HG02943 (cell line): Measurements from ENCODE around the gene NDC1.

Experiments
- ATAC-seq: cut with Tn5 transposase; IDR thresholded peaks from one replicate; pipeline ENCODE4 v1.9.1; 2021; ENCODE audit warnings: mild to moderate bottlenecking, low read depth, moderate library complexity; ENCODE audit not compliant: unreplicated experiment

NDC1 gene

DNA sequence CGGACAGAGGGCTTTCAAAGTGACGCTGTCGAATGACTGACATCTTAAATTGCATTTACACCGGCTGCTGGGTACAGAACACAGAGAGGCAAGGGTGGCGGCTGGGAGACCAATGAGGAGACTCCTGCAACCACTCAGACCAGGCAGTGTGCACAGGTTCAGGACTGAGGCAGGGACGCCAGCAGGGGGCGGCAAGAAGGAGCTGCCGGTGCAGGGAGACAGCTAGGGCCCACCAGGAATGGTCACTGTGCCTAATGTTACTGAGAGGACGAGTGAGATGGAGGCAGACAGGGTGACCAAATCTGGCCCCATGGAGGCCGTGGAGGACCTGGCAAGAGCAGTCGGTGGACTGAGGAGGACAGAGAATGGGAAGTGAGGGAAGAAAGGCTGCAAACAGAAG is 122.6 kb downstream of the NDC1 start:
- no peak for ATAC-seq
